HEK293 (cell line): ENCODE measurements around the gene VKORC1L1.
"Not testable (repeated sequence)": the region's sequence is repeated elsewhere in the genome, so short reads cannot be mapped to it uniquely, and the experiment has no call there.

ENCODE experiments used
- CTCF ChIA-PET: fragments of 350-600 bp; formaldehyde crosslinking; extraction: SDS; loops from one replicate; lab custom pipeline; 2021; ENCODE audit warnings: antibody characterized with exemption; lab: Yijun Ruan, JAX
- POLR2A ChIA-PET: fragments of 300-600 bp; formaldehyde crosslinking; extraction: SDS; loops from one replicate; lab custom pipeline; 2020; ENCODE audit warnings: antibody characterized with exemption, inconsistent platforms; lab: Yijun Ruan, JAX
- H3K27ac ChIP-seq: fragments of 200-500 bp; sonication (Bioruptor generic); 2 replicates; pipeline ENCODE4 v1.5.1; 2014; ENCODE audit warnings: low read depth, low read length, control low read depth, inconsistent platforms; ENCODE audit errors: extremely low read depth
- H3K36me3 ChIP-seq, 2 experiments: fragments of 200-500 bp in 1 of 2; sonication (Bioruptor generic) in 1 of 2; 1 replicate in 1 of 2; 2 replicates in 1 of 2; pipeline ENCODE4 v1.5.1; 2014 to 2017; ENCODE audit warnings: inconsistent platforms in 2 of 2, low read length in 2 of 2; ENCODE audit not compliant: control insufficient read depth in 2 of 2, insufficient read depth in 1 of 2
- H3K4me1 ChIP-seq: fragments of 200-500 bp; sonication (Bioruptor generic); 2 replicates; pipeline ENCODE4 v1.5.1; 2014; ENCODE audit warnings: mild to moderate bottlenecking, low read length, inconsistent platforms; ENCODE audit not compliant: control insufficient read depth, insufficient read depth
- H3K4me3 ChIP-seq: 2 replicates; pipeline ENCODE4 v1.5.1; 2011; ENCODE audit warnings: low read depth, mild to moderate bottlenecking, control low read depth, low read length, moderate library complexity
- H3K9me3 ChIP-seq: fragments of 200-500 bp; sonication (Bioruptor generic); 2 replicates; pipeline ENCODE4 v1.5.1; 2014; ENCODE audit warnings: low read depth, low read length, inconsistent platforms; ENCODE audit not compliant: control insufficient read depth, insufficient read depth
- BCL6B ChIP-seq: fragments of 450-650 bp; formaldehyde crosslinking; IDR thresholded peaks from 2 replicates; pipeline ENCODE4 v1.5.1; 2017; ENCODE audit warnings: missing biosample characterization, missing genetic modification characterization
- CTCF ChIP-seq: fragments of 450-650 bp; formaldehyde crosslinking; IDR thresholded peaks from 2 replicates; pipeline ENCODE4 v1.5.1; 2016; ENCODE audit warnings: missing biosample characterization, missing genetic modification characterization
- KLF8 ChIP-seq: fragments of 450-650 bp; formaldehyde crosslinking; IDR thresholded peaks from 2 replicates; pipeline ENCODE4 v1.5.1; 2016; ENCODE audit warnings: missing biosample characterization, missing genetic modification characterization
- REST ChIP-seq: fragments of 450-650 bp; formaldehyde crosslinking; IDR thresholded peaks from 2 replicates; pipeline ENCODE4 v1.5.1; 2016; ENCODE audit warnings: missing biosample characterization, missing genetic modification characterization
- ZFHX2 ChIP-seq: fragments of 450-650 bp; formaldehyde crosslinking; conservative IDR thresholded peaks from 2 replicates; pipeline ENCODE4 v1.5.1; 2016; ENCODE audit warnings: missing biosample characterization, missing genetic modification characterization
- ZFP41 ChIP-seq: fragments of 450-650 bp; formaldehyde crosslinking; IDR thresholded peaks from 2 replicates; pipeline ENCODE4 v1.5.1; 2016; ENCODE audit warnings: missing biosample characterization, missing genetic modification characterization, borderline replicate concordance
- ZNF175 ChIP-seq: fragments of 450-650 bp; formaldehyde crosslinking; IDR thresholded peaks from 2 replicates; pipeline ENCODE4 v1.5.1; 2016; ENCODE audit warnings: missing biosample characterization, missing genetic modification characterization
- ZNF292 ChIP-seq: fragments of 450-650 bp; formaldehyde crosslinking; IDR thresholded peaks from 2 replicates; pipeline ENCODE4 v1.5.1; 2016; ENCODE audit warnings: low read depth, missing biosample characterization, missing genetic modification characterization, borderline replicate concordance
- ZNF416 ChIP-seq: fragments of 450-650 bp; formaldehyde crosslinking; IDR thresholded peaks from 2 replicates; pipeline ENCODE4 v1.5.1; 2016; ENCODE audit warnings: missing biosample characterization, missing genetic modification characterization
- ZNF513 ChIP-seq: fragments of 450-650 bp; IDR thresholded peaks from 2 replicates; pipeline ENCODE4 v1.5.1; 2018; ENCODE audit warnings: missing biosample characterization, missing genetic modification characterization
- ZNF610 ChIP-seq: fragments of 450-650 bp; formaldehyde crosslinking; IDR thresholded peaks from 2 replicates; pipeline ENCODE4 v1.5.1; 2016; ENCODE audit warnings: missing biosample characterization, missing genetic modification characterization, borderline replicate concordance
- ZNF629 ChIP-seq: fragments of 450-650 bp; formaldehyde crosslinking; IDR thresholded peaks from 2 replicates; pipeline ENCODE4 v1.5.1; 2017; ENCODE audit warnings: missing biosample characterization, missing genetic modification characterization
- ZNF747 ChIP-seq: fragments of 450-650 bp; formaldehyde crosslinking; IDR thresholded peaks from 2 replicates; pipeline ENCODE4 v1.5.1; 2016; ENCODE audit warnings: missing biosample characterization, missing genetic modification characterization
- ZNF792 ChIP-seq: fragments of 450-650 bp; formaldehyde crosslinking; IDR thresholded peaks from 2 replicates; pipeline ENCODE4 v1.5.1; 2016; ENCODE audit warnings: missing biosample characterization, missing genetic modification characterization

Gene VKORC1L1

GRCh38 chr7:65827366-65827765, 45.5 kb upstream of the VKORC1L1 start:
- POLR2A ChIA-PET = no interaction called here

GRCh38 chr7:65832281-65832680, 40.6 kb upstream of the VKORC1L1 start:
- no peak for TF ChIP-seq CTCF (tag by site-specific recombination)
- peak; percentile 91 for TF ChIP-seq REST (tag by site-specific recombination)
- CTCF ChIA-PET = no interaction called here
- Histone ChIP-seq H3K27ac (no peak overlapping the region), H3K36me3 (no peaks in the 10 kb centered on the region), H3K9me3 (no peaks in the 10 kb centered on the region), H3K4me3 (no peak overlapping the region), H3K4me1 (no peaks in the 10 kb centered on the region)
- POLR2A ChIA-PET = no interaction called here

More at GRCh38 chr7:65827366-65827765, 45.5 kb upstream of the VKORC1L1 start:
- Histone ChIP-seq H3K36me3 (no peaks in the 10 kb centered on the region), H3K9me3 (no peaks in the 10 kb centered on the region), H3K4me1 (no peaks in the 10 kb centered on the region), H3K27ac (no peak overlapping the region), H3K4me3 (no peak overlapping the region)
- no peak for TF ChIP-seq ZNF175
- no peak for TF ChIP-seq ZNF416 (tag by site-specific recombination)
- TF ChIP-seq ZNF513 = no peak
- CTCF ChIA-PET = interaction anchor here (0.7 kb wide), 1 partner anchor 985 kb away, joined by 5 read pairs; no protein-coding TSS in a partner anchor

- H3K4me1 ChIP-seq, H3K4me3 ChIP-seq, H3K27ac ChIP-seq, H3K36me3 ChIP-seq, CTCF ChIA-PET, H3K9me3 ChIP-seq, POLR2A ChIA-PET: not testable (repeated sequence)
These were observed 36.2 kb upstream of the VKORC1L1 start for GRCh38 chr7:65836684-65837083.

GRCh38 chr7:65837541-65837956, 35.3 kb upstream of the VKORC1L1 start:
- POLR2A ChIA-PET, H3K27ac ChIP-seq: not testable (repeated sequence)

GRCh38 chr7:65839846-65840245, 33.0 kb upstream of the VKORC1L1 start:
- no peaks in the 10 kb centered on the region for H3K9me3 ChIP-seq
- CTCF ChIA-PET = no interaction called here
- H3K4me3 ChIP-seq = no peak overlapping the region
- H3K27ac ChIP-seq = no peak overlapping the region
- POLR2A ChIA-PET = interaction anchor here (1.8 kb wide), 1 partner anchor 90 kb away, joined by 5 read pairs; no protein-coding TSS in a partner anchor
- no peaks in the 10 kb centered on the region for H3K4me1 ChIP-seq
- no peaks in the 10 kb centered on the region for H3K36me3 ChIP-seq
- TF ChIP-seq ZNF610 (tag by site-specific recombination) = no peak
- no peak for TF ChIP-seq BCL6B (tag by site-specific recombination)
- TF ChIP-seq ZFHX2 = no peak
- TF ChIP-seq KLF8 (tag by site-specific recombination) = no peak
- no peak for TF ChIP-seq ZFP41 (tag by site-specific recombination)
- no peak for TF ChIP-seq ZNF747 (tag by site-specific recombination)
- no peak for TF ChIP-seq ZNF792 (tag by site-specific recombination)
- TF ChIP-seq ZNF292 (tag by site-specific recombination) = no peak
- no peak for TF ChIP-seq ZNF175

More at GRCh38 chr7:65837541-65837956, 35.3 kb upstream of the VKORC1L1 start:
- H3K9me3 ChIP-seq, CTCF ChIA-PET, H3K4me3 ChIP-seq, H3K36me3 ChIP-seq, H3K4me1 ChIP-seq: not testable (repeated sequence)
- TF ChIP-seq ZNF629 (tag by site-specific recombination) (0 out of 2 replicates have a peak, but pooled peaks have one; percentile 14), ZNF610 (tag by site-specific recombination) (peak; percentile 30; the same call in 1 of the 2 replicates)
